GM23338 (cell line): ENCODE results near the gene AFAP1L2. TPM values are rescaled to one million over a fixed set of nuclear protein-coding genes. Genes with fewer than 3 reads are reported as not detected.

Experiments used
- ATAC-seq: fragments of 200-7000 bp; cut with Tn5 transposase; 3 replicates; pipeline ENCODE4 v1.9.1; 2020
- DNase-seq: peaks from one replicate; pipeline ENCODE4 v3.0.0-alpha.2; 2015; ENCODE audit warnings: low spot score
- H2AFZ ChIP-seq: fragments of 200-600 bp; sonication (generic); 2 replicates; pipeline ENCODE4 v1.8.0; 2016; ENCODE audit warnings: antibody characterized with exemption, mild to moderate bottlenecking, moderate library complexity
- H3F3A ChIP-seq: fragments of 200-600 bp; sonication (generic); replicated peaks from 2 replicates; pipeline ENCODE4 v1.8.0; 2017; ENCODE audit warnings: antibody characterized with exemption, mixed run types, low read depth
- H3K27ac ChIP-seq: fragments of 200-600 bp; sonication (generic); 2 replicates; pipeline ENCODE4 v1.6.1; 2016; ENCODE audit warnings: low read depth
- H3K27me3 ChIP-seq: fragments of 200-600 bp; sonication (generic); 2 replicates; pipeline ENCODE4 v1.8.0; 2016; ENCODE audit warnings: mild to moderate bottlenecking, mixed run types, moderate library complexity; ENCODE audit not compliant: insufficient read depth
- H3K36me3 ChIP-seq: fragments of 200-600 bp; sonication (generic); 2 replicates; pipeline ENCODE4 v1.8.0; 2016; ENCODE audit warnings: mild to moderate bottlenecking; ENCODE audit not compliant: insufficient read depth
- H3K4me1 ChIP-seq: fragments of 200-600 bp; sonication (generic); 2 replicates; pipeline ENCODE4 v1.8.0; 2016; ENCODE audit warnings: mild to moderate bottlenecking, moderate library complexity; ENCODE audit not compliant: insufficient read depth
- H3K4me2 ChIP-seq: fragments of 200-600 bp; sonication (generic); 2 replicates; pipeline ENCODE4 v1.7.1; 2017; ENCODE audit warnings: mixed run types
- H3K4me3 ChIP-seq: fragments of 200-600 bp; sonication (generic); 2 replicates; pipeline ENCODE4 v1.6.1; 2016; ENCODE audit warnings: mixed run types
- H3K79me2 ChIP-seq: fragments of 200-600 bp; sonication (generic); replicated peaks from 2 replicates; pipeline ENCODE4 v1.8.0; 2017; ENCODE audit warnings: mild to moderate bottlenecking; ENCODE audit not compliant: insufficient read depth
- H3K9me2 ChIP-seq: fragments of 200-600 bp; sonication (generic); 2 replicates; pipeline ENCODE4 v1.8.0; 2017; ENCODE audit not compliant: insufficient read depth
- H4K20me1 ChIP-seq: fragments of 200-600 bp; sonication (generic); replicated peaks from 2 replicates; pipeline ENCODE4 v1.8.0; 2017; ENCODE audit warnings: mild to moderate bottlenecking; ENCODE audit not compliant: insufficient read depth
- H3K27ac Mint-ChIP-seq: 2 replicates; pipeline ENCODE4 v1.8.0; 2020; ENCODE audit warnings: inconsistent platforms, mild to moderate bottlenecking, moderate library complexity, mixed read lengths
- H3K27me3 Mint-ChIP-seq: 3 replicates; pipeline ENCODE4 v1.8.0; 2022; ENCODE audit warnings: low read depth, mild to moderate bottlenecking, moderate library complexity, mixed read lengths, inconsistent platforms; ENCODE audit not compliant: insufficient read depth, poor library complexity
- H3K36me3 Mint-ChIP-seq: 3 replicates; pipeline ENCODE4 v1.8.0; 2021; ENCODE audit warnings: low read depth, mild to moderate bottlenecking, inconsistent platforms, moderate library complexity, mixed read lengths
- H3K4me1 Mint-ChIP-seq: 3 replicates; pipeline ENCODE4 v1.8.0; 2020; ENCODE audit warnings: mild to moderate bottlenecking, inconsistent platforms, mixed read lengths
- H3K4me3 Mint-ChIP-seq: 3 replicates; pipeline ENCODE4 v1.8.0; 2021; ENCODE audit warnings: moderate library complexity, mild to moderate bottlenecking, inconsistent platforms, mixed read lengths
- H3K9me3 Mint-ChIP-seq: 3 replicates; pipeline ENCODE4 v1.8.0; 2020; ENCODE audit warnings: moderate library complexity, mild to moderate bottlenecking, inconsistent platforms, mixed read lengths
- EZH2 ChIP-seq: fragments of 200-600 bp; sonication (generic); IDR thresholded peaks from one replicate; pipeline ENCODE4 v1.8.0; 2017; ENCODE audit warnings: antibody characterized with exemption, mild to moderate bottlenecking, low read depth; ENCODE audit not compliant: unreplicated experiment
- NANOG ChIP-seq: IDR thresholded peaks from 2 replicates; pipeline ENCODE4 v1.6.1; 2016; ENCODE audit warnings: antibody characterized with exemption, borderline replicate concordance
- POLR2AphosphoS5 ChIP-seq: IDR thresholded peaks from 2 replicates; pipeline ENCODE4 v1.6.1; 2016; ENCODE audit warnings: antibody characterized with exemption, low read depth
- STAT1 ChIP-seq: IDR thresholded peaks from one replicate; pipeline ENCODE4 v1.6.1; 2016; ENCODE audit warnings: antibody characterized with exemption; ENCODE audit not compliant: unreplicated experiment
- ZNF114 ChIP-seq: fragments of 250-450 bp; sonication (Bioruptor Pico); IDR thresholded peaks from 2 replicates; pipeline ENCODE4 v1.5.0; 2020; ENCODE audit warnings: mild to moderate bottlenecking, moderate library complexity
- ZNF331 ChIP-seq: fragments of 250-450 bp; sonication (Bioruptor Pico); IDR thresholded peaks from 2 replicates; pipeline ENCODE4 v1.5.0; 2020; ENCODE audit warnings: low read depth, mild to moderate bottlenecking, moderate library complexity
- polyA plus RNA-seq: library from polyadenylated mRNA; unstranded; fragments of >200 nt; fragmentation: Nextera tagmentation; extraction: Ambion mirVana; gene quantifications from 2 replicates; pipeline ENCODE4 v1.2.1, GENCODE V29; 2016
- total RNA-seq: library from RNA; depleted of rRNA; stranded (reverse); fragments of >200 nt; shearing (Covaris generic); gene quantifications from 2 replicates; pipeline ENCODE4 v1.2.3, GENCODE V29; 2014
- TF ChIP-seq, protein P1 (sequence below): fragments of 250-450 bp; sonication (Bioruptor Pico); IDR thresholded peaks from 2 replicates; pipeline ENCODE4 v1.5.0; 2020; ENCODE audit warnings: mild to moderate bottlenecking, moderate library complexity
- TF ChIP-seq, protein P2 (sequence below): IDR thresholded peaks from one replicate; pipeline ENCODE4 v1.6.1; 2018; ENCODE audit warnings: antibody characterized with exemption; ENCODE audit not compliant: unreplicated experiment

AFAP1L2 gene
- total and polyA plus RNA-seq, 2 experiments from 2014 or later: 2.3 to 6.5 TPM

DNA sequence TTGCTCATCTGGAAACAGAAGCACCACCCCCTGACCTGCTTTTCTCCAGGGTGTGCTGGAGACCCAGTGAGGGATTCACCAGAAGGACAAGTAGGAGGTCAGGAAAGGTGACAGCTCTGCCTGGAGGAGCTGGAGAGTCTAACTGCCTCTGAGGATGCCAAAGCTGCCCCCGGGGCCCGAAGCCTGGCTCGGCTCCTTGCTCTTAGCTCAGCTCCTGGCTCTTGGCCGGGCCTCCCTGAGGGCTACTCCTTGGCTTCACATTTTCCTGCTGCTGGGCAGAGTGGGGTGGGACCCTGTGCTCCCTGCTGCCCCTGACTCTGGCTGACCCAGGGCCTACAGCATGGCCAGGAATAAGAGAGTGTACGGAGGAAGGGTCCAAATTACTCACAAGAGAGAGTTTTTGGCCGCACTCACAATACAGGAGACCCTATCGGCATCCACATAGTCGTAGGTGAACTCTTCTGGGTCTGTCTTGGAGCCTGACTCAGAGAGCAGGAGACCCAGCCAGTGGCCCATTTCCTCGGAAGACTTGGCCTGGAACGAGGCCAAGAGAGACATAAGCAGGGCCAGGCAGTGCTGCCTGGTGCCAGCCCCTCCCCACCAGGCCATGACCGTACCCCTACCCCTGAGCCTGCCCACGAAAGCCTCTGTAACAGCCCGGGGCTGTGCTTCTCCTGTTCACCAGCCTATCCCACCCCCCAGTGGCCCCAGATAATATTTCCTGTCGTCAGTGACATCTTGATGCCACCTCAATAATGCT, 102.2 kb downstream of the AFAP1L2 start:
- no peak overlapping the region for H2AFZ ChIP-seq
- ATAC-seq: no peak
- H3K36me3 Mint-ChIP-seq: peaks cover 12% of the 10 kb centered on the region; the same call in 2 of the 3 replicates

More for the DNA sequence above, 102.2 kb downstream of the AFAP1L2 start:
- Mint-ChIP-seq H3K9me3 (no peaks in the 10 kb centered on the region), H3K4me1 (peaks cover 6% of the 10 kb centered on the region), H3K4me3 (no peak overlapping the region), H3K27me3 (peaks cover 13% of the 10 kb centered on the region), H3K27ac (no peak overlapping the region)
- H3K27ac ChIP-seq: no peak overlapping the region
- H3K9me2 ChIP-seq: no peaks in the 10 kb centered on the region
- no peaks in the 10 kb centered on the region for H3F3A ChIP-seq
- H4K20me1 ChIP-seq: no peaks in the 10 kb centered on the region
- H3K4me1 ChIP-seq: no peaks in the 10 kb centered on the region
- TF ChIP-seq EZH2 (no peak), STAT1 (no peak), POLR2AphosphoS5 (no peak), NANOG (no peak), ZNF331 (CRISPR knock-in tag) (no peak), ZNF114 (CRISPR knock-in tag) (no peak)
- TF ChIP-seq, protein P1, sequence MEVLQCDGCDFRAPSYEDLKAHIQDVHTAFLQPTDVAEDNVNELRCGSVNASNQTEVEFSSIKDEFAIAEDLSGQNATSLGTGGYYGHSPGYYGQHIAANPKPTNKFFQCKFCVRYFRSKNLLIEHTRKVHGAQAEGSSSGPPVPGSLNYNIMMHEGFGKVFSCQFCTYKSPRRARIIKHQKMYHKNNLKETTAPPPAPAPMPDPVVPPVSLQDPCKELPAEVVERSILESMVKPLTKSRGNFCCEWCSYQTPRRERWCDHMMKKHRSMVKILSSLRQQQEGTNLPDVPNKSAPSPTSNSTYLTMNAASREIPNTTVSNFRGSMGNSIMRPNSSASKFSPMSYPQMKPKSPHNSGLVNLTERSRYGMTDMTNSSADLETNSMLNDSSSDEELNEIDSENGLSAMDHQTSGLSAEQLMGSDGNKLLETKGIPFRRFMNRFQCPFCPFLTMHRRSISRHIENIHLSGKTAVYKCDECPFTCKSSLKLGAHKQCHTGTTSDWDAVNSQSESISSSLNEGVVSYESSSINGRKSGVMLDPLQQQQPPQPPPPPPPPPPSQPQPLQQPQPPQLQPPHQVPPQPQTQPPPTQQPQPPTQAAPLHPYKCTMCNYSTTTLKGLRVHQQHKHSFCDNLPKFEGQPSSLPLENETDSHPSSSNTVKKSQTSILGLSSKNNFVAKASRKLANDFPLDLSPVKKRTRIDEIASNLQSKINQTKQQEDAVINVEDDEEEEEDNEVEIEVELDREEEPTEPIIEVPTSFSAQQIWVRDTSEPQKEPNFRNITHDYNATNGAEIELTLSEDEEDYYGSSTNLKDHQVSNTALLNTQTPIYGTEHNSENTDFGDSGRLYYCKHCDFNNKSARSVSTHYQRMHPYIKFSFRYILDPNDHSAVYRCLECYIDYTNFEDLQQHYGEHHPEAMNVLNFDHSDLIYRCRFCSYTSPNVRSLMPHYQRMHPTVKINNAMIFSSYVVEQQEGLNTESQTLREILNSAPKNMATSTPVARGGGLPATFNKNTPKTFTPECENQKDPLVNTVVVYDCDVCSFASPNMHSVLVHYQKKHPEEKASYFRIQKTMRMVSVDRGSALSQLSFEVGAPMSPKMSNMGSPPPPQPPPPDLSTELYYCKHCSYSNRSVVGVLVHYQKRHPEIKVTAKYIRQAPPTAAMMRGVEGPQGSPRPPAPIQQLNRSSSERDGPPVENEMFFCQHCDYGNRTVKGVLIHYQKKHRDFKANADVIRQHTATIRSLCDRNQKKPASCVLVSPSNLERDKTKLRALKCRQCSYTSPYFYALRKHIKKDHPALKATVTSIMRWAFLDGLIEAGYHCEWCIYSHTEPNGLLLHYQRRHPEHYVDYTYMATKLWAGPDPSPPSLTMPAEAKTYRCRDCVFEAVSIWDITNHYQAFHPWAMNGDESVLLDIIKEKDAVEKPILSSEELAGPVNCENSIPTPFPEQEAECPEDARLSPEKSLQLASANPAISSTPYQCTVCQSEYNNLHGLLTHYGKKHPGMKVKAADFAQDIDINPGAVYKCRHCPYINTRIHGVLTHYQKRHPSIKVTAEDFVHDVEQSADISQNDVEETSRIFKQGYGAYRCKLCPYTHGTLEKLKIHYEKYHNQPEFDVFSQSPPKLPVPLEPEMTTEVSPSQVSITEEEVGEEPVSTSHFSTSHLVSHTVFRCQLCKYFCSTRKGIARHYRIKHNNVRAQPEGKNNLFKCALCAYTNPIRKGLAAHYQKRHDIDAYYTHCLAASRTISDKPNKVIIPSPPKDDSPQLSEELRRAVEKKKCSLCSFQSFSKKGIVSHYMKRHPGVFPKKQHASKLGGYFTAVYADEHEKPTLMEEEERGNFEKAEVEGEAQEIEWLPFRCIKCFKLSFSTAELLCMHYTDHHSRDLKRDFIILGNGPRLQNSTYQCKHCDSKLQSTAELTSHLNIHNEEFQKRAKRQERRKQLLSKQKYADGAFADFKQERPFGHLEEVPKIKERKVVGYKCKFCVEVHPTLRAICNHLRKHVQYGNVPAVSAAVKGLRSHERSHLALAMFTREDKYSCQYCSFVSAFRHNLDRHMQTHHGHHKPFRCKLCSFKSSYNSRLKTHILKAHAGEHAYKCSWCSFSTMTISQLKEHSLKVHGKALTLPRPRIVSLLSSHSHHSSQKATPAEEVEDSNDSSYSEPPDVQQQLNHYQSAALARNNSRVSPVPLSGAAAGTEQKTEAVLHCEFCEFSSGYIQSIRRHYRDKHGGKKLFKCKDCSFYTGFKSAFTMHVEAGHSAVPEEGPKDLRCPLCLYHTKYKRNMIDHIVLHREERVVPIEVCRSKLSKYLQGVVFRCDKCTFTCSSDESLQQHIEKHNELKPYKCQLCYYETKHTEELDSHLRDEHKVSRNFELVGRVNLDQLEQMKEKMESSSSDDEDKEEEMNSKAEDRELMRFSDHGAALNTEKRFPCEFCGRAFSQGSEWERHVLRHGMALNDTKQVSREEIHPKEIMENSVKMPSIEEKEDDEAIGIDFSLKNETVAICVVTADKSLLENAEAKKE (CRISPR knock-in tag): no peak
- TF ChIP-seq, protein P2, sequence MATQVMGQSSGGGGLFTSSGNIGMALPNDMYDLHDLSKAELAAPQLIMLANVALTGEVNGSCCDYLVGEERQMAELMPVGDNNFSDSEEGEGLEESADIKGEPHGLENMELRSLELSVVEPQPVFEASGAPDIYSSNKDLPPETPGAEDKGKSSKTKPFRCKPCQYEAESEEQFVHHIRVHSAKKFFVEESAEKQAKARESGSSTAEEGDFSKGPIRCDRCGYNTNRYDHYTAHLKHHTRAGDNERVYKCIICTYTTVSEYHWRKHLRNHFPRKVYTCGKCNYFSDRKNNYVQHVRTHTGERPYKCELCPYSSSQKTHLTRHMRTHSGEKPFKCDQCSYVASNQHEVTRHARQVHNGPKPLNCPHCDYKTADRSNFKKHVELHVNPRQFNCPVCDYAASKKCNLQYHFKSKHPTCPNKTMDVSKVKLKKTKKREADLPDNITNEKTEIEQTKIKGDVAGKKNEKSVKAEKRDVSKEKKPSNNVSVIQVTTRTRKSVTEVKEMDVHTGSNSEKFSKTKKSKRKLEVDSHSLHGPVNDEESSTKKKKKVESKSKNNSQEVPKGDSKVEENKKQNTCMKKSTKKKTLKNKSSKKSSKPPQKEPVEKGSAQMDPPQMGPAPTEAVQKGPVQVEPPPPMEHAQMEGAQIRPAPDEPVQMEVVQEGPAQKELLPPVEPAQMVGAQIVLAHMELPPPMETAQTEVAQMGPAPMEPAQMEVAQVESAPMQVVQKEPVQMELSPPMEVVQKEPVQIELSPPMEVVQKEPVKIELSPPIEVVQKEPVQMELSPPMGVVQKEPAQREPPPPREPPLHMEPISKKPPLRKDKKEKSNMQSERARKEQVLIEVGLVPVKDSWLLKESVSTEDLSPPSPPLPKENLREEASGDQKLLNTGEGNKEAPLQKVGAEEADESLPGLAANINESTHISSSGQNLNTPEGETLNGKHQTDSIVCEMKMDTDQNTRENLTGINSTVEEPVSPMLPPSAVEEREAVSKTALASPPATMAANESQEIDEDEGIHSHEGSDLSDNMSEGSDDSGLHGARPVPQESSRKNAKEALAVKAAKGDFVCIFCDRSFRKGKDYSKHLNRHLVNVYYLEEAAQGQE: no peak
- no peak overlapping the region for H3K4me3 ChIP-seq
- DNase-seq: no peak
- H3K36me3 ChIP-seq: no peaks in the 10 kb centered on the region
- H3K79me2 ChIP-seq: no peaks in the 10 kb centered on the region
- no peaks in the 10 kb centered on the region for H3K27me3 ChIP-seq
- H3K4me2 ChIP-seq: no peak overlapping the region
